ENCODE measurements around the gene TLR2.

Gene TLR2

DNA sequence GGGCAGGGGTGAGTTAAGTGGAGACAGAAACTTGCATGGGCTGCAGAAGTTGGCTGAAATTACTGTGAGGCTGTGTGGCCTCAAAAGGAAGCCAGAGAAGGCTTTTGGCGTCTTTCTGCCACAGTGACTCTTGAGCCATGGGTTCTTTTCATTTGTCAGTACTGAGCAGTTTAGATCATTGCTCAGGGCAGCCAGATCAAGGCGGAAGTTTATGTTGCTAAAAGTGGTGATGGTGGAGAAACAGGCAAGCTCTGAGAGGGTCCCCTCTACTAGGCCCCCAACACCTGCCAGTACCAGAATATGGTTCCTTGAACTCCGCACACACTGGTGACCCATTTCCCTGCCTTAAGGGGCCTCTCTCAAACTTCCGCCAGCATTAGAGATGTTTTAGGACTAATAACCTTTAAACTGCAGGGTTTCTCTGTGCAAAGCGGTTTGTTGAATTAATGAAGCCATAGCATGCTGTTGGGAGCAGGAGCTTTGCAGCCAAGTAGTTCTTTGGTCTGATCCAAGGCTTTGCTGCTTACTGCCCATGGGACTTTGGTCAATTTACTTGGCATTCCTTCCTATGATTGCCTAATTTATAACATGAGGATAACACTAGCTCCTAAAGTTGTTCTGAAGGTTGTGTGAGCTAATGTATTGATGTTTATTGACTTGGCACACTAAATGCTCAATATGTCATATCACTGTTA is 41.2 kb downstream of the TLR2 start:
- no peak for DNase-seq

GRCh38 chr4:153725831-153726154 is 41.7 kb downstream of the TLR2 start:
- no peak for DNase-seq
- intact Hi-C loops (cut with DNase I): no loop called here

More for the DNA sequence above, 41.2 kb downstream of the TLR2 start:
- intact Hi-C loops (cut with DNase I): no loop called here

DNA sequence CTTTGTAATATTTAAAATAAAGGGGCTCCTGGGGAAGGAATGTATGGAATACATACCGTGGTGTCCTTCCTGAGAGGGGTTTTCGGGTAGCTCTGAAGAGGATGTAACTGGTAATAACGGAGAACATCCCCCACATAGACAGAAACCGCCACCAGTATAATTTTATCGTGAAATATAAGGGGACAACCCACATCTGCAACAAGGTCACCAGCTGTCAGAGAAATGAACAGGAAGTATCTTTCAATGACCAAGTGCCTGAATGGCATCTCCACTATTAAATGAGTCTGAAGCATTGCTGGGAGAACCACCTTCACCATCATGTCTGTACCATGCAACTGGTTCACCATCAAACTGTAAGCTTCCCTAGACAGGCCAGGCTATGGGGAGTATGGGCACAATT is 44.1 kb downstream of the TLR2 start:
- intact Hi-C loops (cut with DNase I): no loop called here
- DNase-seq: no peak

- intact Hi-C loops (cut with DNase I): no loop called here
- DNase-seq: no peak
Observed at GRCh38 chr4:153728660-153729059, 44.6 kb downstream of the TLR2 start.

- DNase-seq: no peak
- intact Hi-C loops (cut with DNase I): no loop called here
Observed at GRCh38 chr4:153729895-153730294, 45.8 kb downstream of the TLR2 start.

- DNase-seq: no peak
- intact Hi-C loops (cut with DNase I): no loop called here
Observed at GRCh38 chr4:153731239-153731638, 47.2 kb downstream of the TLR2 start.

GRCh38 chr4:153733751-153734448 is 49.8 kb downstream of the TLR2 start:
- intact Hi-C loops (cut with DNase I): no loop called here
- no peak for DNase-seq

GRCh38 chr4:153735906-153736461 is 51.9 kb downstream of the TLR2 start:
- intact Hi-C loops (cut with DNase I): no loop called here
- no peak for DNase-seq

DNA sequence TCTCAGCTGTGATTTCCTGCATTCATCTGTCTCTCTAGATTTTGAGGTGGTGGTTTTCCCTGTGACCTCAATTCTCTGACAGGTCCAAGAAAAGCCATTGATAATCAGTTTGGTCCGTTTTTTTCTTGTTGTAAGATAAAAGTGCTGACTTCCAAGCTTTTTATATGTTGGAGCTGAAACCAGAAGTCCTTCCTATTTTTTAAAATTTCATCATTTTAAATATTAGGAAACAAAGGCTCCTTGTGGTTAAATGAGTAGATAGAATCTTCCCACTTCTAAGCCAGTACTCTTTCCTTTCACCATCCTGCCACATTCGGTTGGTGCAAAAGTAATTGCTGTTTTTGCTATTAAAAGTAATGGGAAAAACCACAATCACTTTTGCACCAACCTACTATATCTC is 57.5 kb downstream of the TLR2 start:
- intact Hi-C loops (cut with DNase I): no loop called here
- DNase-seq: no peak

GRCh38 chr4:153745651-153746050 is 61.6 kb downstream of the TLR2 start:
- intact Hi-C loops (cut with DNase I): no loop called here
- no peak for DNase-seq

DNA sequence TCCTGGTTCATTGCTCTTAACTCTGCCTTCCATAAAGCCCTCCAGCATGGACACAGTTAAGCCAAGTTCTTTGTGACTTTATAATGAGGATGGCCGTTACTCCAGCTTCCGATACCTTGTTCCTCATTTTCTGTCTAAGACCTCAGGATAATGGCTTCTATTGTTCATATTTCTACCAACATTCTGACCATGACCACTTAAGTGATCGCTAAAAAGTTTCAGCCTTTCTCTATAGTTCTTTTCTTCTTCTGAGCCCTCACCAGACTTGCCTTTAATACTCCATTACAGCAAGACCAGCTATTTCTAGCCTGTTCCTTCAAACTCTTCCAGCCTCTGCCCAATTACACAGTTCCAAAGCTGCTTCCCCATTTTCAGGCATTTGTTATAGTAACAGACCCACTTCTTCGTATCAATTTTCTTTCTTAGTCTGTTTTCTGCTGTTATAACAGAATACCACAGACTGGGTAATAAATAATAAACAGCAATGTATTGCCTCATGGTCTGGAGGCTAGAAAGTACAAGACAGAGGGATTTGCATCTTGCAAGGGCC is 63.4 kb downstream of the TLR2 start:
- DNase-seq: no peak
- intact Hi-C loops (cut with DNase I): no loop called here

- intact Hi-C loops (cut with DNase I): no loop called here
Observed at GRCh38 chr4:153748378-153748777, 64.3 kb downstream of the TLR2 start.

GRCh38 chr4:153750197-153750817 is 66.2 kb downstream of the TLR2 start:
- intact Hi-C loops (cut with DNase I): loop anchor here (10.0 kb wide), 2 partner anchors 116 to 406 kb away; partner anchors contain the start of gene MND1

More at GRCh38 chr4:153748378-153748777, 64.3 kb downstream of the TLR2 start:
- no peak for DNase-seq

GRCh38 chr4:153755186-153755585 is 71.1 kb downstream of the TLR2 start:
- intact Hi-C loops (cut with DNase I): loop anchor here (10.0 kb wide), 2 partner anchors 120 to 410 kb away; partner anchors contain the start of gene MND1

More at GRCh38 chr4:153750197-153750817, 66.2 kb downstream of the TLR2 start:
- DNase-seq: peak in 41 of 42 donors; percentile 41 to 86 (median 72)

More at GRCh38 chr4:153755186-153755585, 71.1 kb downstream of the TLR2 start:
- DNase-seq: no peak
